Kidney capillary endothelial cell (primary cell): ENCODE measurements around the gene ERICH6.
"Not testable (repeated sequence)": the region's sequence is repeated elsewhere in the genome, so short reads cannot be mapped to it uniquely, and the experiment has no call there.

Experiments used
- DNase-seq: peaks from one replicate; pipeline ENCODE4 v3.0.0-alpha.2; 2018; ENCODE audit warnings: low spot score

Gene ERICH6

GRCh38 chr3:150681057-150681456 lies 22.7 kb downstream of the ERICH6 start:
- no peak for DNase-seq

DNA sequence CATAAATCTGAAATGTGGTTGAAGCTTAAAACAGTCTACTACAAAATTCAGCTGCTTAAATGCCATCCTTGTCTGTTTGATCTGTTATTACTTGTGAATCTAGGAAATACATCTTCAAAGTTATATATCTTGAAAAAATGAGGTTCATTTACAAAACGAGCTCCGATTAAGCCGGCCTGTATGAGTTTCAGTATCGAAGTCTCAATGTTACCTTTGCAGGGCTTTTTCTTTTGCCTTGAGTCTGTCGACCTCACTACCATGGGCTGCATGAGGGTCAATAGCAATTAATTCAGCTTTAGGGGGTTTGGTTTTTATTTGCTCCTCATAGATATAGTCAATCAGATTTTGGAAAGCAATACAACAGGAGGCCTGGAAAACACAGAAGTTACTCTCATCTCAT lies 23.2 kb downstream of the ERICH6 start:
- no peak for DNase-seq

DNA sequence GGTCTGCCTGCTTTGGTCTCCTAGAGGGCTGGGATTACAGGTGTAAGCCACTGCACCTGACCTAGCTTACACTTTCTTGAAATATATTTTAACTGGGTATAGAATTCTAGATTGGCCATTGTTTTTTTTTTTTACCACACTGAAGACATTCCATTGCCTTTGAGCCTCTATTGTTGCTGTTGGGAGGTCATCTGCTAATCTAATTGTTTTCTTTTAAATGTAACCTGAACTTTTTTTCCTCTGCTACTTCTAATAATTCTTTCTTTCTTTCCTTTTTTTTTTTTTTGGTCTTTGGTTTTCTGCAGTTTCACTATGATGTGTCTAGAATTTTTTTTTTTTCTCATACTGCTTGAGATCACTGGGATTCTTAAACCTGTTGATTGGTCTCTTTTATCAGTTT lies 28.1 kb downstream of the ERICH6 start:
- no peak for DNase-seq

DNA sequence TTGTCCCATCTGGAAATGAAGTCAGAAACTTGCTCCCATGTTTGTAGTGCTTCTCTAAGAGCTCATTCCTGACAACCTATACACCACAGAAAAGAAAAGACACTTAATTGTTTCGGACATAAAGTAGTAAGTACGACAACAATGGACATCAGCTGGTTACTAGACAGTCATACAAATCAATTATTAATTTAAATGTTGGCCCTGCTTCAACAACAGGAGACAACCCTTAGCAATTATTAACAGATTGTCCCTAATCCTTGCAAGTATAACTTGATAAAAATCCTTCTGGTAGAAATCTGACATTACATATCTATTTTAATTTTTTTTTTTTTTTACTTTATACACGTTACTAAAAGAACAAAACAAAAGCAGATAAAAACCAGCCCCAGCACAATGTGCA lies 29.8 kb downstream of the ERICH6 start:
- DNase-seq = no peak

DNA sequence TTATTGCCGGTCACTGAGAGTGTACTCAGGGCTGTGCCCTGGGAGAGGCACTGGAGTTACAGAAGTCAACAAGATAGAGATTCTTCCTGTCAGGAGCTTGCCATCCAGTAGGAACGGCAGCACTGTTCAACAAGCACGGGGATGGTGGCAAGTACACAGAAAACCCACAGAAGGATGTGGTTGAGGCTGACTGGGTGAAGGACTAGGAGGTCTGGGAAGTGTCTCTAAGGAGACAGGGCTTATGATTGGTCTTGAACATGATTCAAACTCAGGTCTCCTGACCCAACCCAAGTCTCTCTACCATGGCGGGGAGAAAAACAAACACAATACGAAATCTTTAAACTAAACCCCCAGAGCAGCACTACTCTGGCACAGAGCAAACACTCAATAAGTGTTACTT lies 37.6 kb downstream of the ERICH6 start:
- DNase-seq = no peak

DNA sequence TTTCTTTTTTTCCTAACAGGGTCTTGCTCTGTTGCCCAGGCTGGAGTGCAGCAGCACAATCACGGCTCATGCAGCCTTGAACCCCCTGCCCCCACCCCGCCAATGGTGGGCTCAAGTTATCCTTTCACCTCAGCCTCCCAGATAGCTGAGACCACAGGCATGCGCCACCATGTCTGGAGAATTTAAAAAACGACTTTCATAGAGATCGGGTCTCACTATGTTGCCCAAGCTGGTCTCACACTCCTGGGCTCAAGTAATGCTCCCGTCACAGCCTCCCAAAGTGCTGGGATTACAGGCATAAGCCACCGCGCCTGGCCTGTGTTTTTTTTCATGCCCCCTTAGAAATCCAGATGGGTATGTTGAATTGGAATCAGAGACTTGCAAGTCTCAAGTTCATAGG lies 40.3 kb downstream of the ERICH6 start:
- no peak for DNase-seq

DNA sequence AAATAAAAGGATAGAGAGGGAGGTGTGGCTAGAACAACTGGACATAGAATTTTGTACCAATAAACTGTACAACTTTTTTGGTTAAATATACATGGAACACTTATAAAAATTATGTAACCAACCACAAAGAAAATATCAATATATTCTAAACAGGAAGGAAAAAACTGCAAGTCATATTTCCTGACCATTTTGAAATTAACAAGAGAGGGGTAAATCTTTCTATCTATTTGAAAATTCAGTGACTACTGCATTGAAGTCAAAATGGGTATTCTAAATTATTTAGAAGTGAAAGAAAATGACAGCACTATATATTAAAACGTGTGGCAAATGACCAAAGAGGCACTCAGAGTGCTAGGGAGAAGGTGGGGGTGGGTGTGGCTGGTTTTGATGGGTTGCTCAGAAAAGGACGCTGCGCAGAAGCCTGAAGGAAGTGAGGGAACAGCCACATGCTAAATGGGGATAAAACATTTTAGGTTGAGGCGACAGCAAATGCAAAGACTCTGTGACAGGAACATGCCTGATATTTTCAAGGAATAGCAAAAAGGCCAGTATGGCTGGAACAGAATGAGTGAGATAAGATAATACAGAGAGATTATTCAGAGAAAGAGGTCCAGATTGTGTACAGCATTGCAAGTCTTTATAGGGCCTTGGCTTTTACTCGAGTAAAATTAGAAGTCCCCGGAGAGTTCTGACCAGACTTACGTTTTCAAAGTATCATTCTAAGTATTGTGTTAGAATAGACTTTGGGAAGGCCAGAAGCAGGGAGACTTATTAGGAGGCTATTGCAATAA lies 41.1 kb downstream of the ERICH6 start:
- DNase-seq = no peak

- no peak for DNase-seq
These were observed 47.4 kb downstream of the ERICH6 start for GRCh38 chr3:150656316-150656715.

DNA sequence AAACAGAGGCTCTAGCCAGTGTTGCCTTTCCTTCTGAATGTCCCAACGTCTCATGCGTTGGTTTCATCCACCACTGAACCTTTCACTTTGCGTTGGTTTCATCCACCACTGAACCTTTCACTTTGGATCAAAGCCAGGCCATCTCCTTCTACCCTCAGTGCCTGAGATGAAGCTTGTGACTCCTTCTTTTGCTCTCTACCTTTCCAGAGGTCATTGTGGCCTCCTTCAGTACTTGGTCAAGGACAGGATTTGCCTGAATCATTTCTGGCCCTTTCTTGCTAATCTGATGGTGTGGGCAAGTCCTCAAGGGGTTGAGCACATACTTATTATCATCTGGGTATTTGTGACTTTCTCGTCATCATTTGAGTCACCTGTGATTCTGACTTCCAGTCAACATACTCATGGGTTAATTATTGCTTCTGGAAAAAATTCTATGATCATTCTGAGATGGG lies 50.6 kb downstream of the ERICH6 start:
- DNase-seq = peak; percentile 7

DNA sequence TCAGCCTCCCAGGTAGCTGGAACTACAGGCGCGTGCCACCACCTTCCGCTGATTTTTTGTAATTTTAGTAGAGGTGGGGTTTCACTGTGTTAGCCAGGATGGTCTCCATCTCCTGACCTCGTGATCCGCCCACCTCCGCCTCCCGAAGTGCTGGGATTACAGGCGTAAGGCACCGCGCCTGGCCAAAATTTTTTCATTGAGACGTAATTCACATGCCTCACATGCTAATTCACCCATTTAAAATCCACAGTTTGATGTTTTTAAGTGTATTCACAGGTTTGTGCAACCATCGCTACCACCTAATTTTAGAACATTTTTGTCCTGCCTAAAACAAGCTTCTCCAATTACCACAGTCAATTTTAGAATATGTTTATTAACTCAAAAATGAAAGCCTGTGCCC lies 63.5 kb downstream of the ERICH6 start:
- DNase-seq = no peak

DNA sequence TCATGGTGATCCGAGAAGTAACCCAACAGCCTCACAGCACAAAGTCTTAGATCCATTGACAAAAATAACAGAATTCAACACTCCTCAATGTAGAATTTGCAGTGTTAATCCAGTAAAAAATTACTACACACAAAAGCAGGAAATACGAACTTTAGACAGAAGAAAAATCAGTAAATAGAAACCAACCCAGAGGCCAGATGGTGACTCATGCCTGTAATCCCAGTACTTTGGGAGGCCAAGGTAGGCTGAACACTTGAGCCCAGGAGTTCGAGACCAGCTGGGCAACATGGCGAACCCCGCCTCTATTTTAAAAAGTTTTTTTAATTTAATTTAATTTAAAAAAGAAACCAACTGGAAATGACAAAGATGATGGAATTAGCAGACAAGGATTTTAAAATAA lies 64.5 kb downstream of the ERICH6 start:
- DNase-seq = no peak

DNA sequence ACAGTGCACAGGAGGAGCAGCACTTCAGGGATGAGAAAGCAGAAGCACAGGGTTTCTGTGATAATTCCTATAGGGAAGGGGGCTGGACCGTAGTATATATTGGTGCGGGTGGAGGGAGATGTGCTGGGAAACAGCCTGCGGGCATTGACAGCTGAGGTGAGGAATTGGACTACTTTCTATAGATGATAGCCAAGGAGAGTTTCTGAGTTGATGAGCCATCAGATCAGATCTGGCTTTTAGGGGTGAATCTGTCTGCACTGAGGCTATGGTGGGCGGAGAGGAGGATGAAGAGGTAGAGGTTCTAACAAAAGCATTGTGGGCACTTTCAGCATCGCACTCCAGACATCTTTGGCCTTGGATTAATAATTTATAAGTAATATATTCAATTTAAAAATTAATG lies 67.5 kb downstream of the ERICH6 start:
- no peak for DNase-seq

GRCh38 chr3:150635526-150635925 lies 68.2 kb downstream of the ERICH6 start:
- DNase-seq = no peak

- no peak for DNase-seq
These were observed 68.6 kb downstream of the ERICH6 start for GRCh38 chr3:150635076-150635475.

DNA sequence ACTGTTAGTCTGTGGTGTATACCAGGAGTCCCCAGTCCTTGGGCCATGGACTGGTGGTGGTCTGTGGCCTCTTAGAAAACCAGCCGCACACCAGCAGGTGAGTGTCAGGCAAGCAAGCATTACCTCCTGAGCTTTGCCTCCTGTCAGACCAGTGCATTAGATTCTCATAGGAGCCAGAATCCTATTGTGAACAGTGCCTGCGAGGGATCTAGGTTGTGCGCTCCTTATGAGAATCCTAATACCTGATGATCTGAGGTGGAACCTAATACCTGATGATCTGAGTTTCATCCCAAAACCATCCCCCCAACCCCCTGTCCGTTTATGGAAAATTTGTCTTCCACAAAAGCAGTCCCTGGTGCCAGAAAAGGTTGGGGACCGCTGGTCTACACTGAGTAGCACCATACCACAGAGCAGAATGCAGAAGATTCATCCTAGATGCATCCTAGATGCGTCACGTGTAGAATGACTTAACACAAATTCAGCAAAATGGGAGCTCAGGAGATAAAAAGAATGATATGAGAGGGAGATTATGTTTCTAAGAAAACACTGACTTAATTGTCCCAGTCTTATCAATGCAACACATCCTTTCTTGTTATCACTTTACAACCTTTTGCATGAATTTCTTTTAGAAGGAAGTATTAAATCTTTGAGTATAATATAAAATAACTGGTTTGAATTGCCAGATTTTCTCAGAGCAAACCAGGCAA lies 72.1 kb downstream of the ERICH6 start:
- DNase-seq = no peak

DNA sequence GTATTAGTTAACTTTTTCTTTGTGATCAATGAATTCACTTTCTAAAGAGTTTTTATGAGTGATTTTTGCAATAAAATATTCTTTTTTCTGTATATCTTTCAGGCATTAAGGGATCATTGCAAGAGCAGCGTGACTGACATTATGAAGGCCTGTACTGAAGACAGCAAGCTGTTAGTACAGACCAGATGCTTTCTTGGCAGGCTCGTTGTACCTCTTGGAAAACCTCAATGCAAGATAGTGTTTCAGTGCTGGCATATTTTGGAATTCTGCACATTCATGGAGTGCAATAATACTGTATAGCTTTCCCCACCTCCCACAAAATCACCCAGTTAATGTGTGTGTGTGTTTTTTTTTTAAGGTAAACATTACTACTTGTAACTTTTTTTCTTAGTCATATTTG lies 76.2 kb downstream of the ERICH6 start:
- no peak for DNase-seq

GRCh38 chr3:150626148-150626930 lies 77.4 kb downstream of the ERICH6 start:
- no peak for DNase-seq

DNA sequence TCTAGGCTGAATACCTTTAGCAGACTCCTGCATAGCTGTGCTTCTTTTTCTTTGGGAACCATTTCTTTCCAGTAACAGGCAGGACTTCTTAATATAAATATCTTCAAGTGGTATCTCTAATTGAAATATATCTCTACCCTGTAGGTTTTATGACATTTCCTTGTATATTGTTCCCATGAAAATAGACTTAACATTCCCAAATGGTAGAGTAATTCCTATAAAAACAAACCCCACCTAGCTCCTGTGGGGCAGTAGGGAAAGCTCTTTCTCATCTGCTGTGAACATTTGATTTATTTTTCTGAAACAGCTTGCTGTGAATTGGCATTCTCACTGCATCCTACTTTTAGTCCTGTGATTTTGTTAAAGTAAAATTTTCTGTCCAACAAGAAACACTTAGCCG lies 79.8 kb downstream of the ERICH6 start:
- DNase-seq = no peak

- not testable (repeated sequence) for DNase-seq
These were observed 80.8 kb downstream of the ERICH6 start for GRCh38 chr3:150622955-150623354.

DNA sequence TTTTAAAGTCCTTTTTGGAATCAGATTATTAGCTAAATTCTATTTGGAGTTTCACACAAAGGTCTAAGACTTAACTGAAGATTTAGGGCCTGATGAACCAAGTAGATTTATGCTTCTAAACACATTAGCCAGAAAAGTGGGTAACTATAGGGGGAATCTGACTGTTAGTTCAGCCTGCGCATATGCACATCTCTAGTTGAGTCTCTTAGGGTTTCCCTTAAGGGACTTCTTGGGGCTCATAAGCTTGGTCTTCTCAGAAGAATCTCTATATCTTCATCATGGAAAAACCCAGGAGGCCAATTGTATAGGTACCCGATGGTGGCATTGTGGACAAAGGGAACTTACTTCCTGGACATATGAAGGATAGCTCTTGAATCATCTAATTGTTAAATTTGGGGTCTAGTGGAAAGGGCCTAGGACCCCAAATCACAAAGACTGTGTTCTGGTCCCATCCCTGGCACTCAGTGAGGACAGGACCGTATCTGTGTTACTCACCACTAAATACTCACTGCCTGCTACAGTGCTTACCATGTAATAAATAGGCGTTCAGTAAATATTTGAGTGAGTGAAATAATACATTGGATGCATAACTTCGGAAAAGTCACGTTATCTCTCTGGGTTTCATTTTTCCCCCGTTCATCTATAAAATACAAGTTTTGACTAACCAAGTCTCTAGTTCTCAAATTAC lies 83.6 kb downstream of the ERICH6 start:
- no peak for DNase-seq

GRCh38 chr3:150613709-150614480 lies 89.8 kb downstream of the ERICH6 start:
- DNase-seq = peak; percentile 49
